HG02678 (cell line): ENCODE measurements around the gene CCNO.

Experiments
- ATAC-seq: cut with Tn5 transposase; IDR thresholded peaks from one replicate; pipeline ENCODE4 v1.9.1; 2021; ENCODE audit warnings: mild to moderate bottlenecking, moderate library complexity; ENCODE audit not compliant: unreplicated experiment

Gene CCNO, protein sequence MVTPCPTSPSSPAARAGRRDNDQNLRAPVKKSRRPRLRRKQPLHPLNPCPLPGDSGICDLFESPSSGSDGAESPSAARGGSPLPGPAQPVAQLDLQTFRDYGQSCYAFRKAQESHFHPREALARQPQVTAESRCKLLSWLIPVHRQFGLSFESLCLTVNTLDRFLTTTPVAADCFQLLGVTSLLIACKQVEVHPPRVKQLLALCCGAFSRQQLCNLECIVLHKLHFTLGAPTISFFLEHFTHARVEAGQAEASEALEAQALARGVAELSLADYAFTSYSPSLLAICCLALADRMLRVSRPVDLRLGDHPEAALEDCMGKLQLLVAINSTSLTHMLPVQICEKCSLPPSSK

GRCh38 chr5:55232985-55233928 lies at the start of gene CCNO:
Gene CCNO (minus strand): TSS chr5:55233608. CDS start chr5:55233523, 85 bp downstream.
- ATAC-seq, result peak; percentile 67

GRCh38 chr5:55278778-55279177 lies 45.4 kb upstream of the CCNO start:
- no peak for ATAC-seq

- no peak for ATAC-seq
Observed at GRCh38 chr5:55276771-55277170, 43.4 kb upstream of the CCNO start.

DNA sequence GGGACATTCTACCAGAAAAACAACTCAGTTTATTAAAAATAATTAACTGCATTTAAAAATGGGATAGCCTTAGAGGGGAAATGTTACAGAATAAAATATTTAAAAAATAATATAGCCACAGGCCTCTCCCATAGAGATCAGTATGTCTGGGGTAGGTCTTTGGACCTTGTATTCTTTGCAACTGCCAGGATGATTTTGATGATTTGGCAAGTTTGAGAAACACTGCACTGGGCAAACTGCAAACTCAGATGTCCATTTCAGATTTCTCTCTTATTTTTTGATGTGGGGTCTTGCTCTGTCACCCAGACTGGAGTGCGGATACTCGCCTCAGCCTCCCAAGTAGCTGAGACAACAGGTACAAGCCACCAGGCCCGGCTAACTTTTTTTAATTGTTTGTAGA lies 24.9 kb upstream of the CCNO start:
- no peak for ATAC-seq

GRCh38 chr5:55254802-55255201 lies 21.4 kb upstream of the CCNO start:
- no peak for ATAC-seq

- no peak for ATAC-seq
Observed at GRCh38 chr5:55250064-55250463, 16.7 kb upstream of the CCNO start.

GRCh38 chr5:55241746-55242145 lies 8.3 kb upstream of the CCNO start:
- ATAC-seq, result no peak

- no peak for ATAC-seq
Observed at GRCh38 chr5:55236800-55237199, 3.4 kb upstream of the CCNO start.

DNA sequence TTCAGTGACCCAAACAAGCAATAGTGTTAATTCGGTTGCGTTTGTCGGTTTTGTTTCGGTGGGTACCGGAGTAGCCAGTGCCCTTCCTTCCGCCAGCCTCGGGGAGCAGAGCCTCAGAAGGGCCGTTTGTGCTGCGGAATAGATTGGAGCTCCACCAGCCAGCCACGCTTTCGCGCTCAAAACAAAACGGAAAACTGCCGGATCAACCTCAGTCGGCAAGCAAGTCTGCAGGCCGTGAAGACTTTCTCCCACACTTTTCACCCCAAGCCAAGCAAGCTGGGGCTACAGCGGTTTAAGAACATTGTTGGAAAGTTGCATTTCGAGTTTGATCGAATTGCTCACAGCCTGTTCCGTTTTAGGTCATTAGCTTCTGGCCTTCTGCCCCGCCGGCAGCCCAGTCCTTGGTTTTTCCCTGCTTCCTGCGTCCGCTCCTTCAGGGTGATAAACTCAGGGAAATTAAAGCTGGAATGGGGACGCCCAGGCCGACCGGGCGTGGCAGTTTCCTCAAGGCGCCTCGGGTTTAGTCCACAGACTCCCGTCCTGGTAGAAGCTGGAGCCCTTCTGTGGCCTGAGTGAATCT lies 803 bp upstream of the CCNO start:
- ATAC-seq, result no peak

GRCh38 chr5:55232271-55232984 lies 980 bp downstream of the CCNO start:
- ATAC-seq, result peak; percentile 16

GRCh38 chr5:55231919-55232270 lies 1.5 kb downstream of the CCNO start:
- no peak for ATAC-seq

DNA sequence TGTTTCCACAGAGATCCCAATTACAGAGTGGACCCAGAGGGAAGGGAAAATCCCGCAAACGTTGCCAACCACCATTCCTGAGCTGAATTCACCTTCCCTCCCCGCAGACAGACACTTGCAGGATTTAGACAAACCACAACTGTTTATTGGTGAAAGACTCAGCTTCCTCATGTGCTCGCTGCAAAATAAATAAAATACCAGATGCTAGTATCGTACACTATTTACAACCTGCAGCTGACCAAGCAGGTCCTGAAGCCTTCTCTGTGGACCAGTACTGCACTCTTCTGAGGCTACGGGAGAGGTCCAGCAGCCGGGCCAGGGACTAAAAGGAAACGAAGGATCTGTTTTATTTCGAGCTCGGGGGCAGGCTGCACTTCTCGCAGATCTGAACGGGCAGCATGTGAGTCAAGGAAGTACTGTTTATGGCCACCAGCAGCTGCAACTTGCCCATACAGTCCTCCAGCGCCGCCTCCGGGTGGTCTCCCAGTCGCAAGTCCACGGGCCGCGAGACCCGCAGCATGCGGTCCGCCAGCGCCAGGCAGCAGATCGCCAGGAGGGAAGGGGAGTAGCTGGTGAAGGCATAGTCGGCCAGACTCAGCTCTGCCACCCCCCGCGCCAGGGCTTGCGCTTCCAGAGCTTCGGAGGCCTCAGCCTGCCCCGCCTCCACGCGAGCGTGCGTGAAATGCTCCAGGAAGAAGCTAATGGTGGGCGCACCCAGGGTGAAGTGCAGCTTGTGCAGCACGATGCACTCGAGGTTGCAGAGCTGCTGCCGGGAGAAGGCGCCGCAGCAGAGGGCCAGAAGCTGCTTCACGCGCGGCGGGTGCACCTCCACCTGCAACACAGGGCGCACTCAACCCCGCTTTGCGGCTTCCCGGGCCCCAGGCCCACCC lies 2.1 kb downstream of the CCNO start:
- ATAC-seq, result no peak

GRCh38 chr5:55230086-55230629 lies 3.2 kb downstream of the CCNO start:
- ATAC-seq, result no peak

DNA sequence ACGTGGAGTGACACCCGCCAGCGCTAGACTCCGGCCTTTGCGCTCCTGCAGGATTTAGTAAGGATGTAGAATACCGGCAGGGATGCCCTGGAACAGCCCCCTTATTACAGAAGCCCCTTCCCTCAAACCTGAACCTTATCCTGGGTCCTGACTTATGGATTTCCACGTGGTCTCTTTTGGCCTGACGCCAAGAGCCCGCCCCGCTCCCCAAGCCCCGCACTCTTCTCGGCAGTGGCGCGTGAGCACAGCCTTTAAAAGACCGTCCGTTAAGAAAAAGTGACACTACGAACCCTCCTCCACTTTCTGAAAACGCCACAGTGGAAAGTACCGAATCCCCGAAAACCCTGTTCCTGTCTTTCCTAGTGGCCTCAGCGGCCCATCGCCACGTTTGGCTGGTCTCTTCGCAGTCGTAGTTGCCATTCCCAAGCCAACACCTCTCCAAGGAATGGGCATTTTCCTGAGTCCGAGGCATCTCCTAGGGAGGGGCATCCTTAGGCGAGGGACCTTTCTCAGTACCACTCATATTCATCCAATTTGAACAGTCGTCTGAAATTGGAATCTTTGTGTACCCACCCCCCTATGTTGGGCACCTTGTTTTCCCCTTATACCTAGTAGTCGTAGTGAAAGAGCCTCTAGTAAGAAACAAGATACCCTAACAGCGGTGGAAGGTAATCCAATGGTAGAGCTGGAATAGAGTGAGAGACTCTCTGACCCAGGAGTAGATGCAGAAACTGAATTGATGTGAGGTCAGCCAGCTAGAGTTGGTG lies 5.6 kb downstream of the CCNO start:
- ATAC-seq, result no peak

GRCh38 chr5:55226934-55227663 lies 6.3 kb downstream of the CCNO start, which contains the start of gene MCIDAS:
Gene MCIDAS (minus strand): TSS chr5:55227315. CDS start chr5:55227138, 177 bp downstream.
- ATAC-seq, result peak; percentile 44

DNA sequence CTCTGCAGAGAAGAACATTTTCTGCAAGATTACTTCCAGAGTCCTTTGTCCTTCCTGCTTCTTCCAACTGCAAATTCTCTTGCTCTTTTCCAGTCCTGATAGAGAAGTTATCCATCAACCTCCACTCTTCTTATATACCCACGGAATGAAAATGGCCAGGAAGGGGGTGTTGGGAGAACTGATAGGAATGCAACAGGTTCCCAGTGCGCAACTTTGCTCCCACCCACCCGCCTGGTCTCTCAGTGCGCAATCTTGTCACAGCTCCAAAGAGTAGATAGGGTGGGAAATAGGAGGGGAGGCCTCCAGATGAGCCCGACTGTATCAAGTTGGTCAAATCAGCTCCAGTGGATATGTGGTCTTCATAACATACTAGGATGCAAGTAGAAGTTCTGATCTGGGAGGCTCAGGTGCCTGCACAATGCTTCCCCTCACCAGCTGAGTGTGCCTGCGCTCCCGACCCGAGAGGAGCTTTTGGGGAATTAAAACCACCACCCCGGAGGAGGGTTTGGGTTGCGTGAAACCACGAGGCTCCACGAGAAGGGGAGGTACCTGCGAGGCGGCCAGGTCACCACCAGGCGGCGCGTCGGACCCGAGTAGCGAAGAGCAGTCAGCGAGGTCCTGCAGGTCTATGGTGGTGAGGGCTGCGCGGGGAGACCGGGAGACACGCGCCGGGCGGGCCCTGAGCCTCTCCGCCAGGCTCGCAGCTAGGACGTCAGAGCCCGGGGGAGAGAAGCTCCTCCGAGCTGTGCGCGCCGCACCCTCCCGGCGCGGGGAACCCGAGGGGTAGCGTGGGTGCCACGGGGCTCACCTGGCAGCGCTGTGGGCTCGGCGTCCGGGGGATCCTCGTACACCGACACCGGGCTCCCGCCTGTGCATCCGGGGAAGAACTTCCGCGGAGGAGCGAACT lies 7.1 kb downstream of the CCNO start:
- ATAC-seq, result peak; percentile 54

DNA sequence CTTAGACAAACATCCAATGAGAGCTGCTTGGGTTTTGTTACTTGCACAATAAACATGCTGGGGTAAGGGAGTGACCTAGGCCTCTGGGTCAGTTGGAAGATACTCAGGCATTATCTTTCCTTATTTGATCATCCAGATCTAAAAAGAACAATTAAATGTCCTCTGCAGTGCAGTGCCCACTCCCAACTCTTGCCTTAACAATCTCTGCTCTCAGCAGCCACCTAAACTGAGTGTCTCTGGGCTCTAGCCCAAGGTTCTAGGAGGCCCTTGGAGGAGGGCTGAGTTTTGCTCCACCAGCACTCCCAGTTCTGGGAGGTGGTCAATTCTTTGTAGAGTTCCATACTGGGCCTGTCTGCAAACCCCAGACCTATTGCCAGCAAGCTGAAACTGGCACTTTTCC lies 8.1 kb downstream of the CCNO start:
- ATAC-seq, result no peak
